Fibroblast of lung (primary cell): ENCODE measurements around the gene CHP1.

Experiments
- EZH2 ChIP-seq: IDR thresholded peaks from 2 replicates; pipeline ENCODE4 v1.5.1; 2012; ENCODE audit warnings: low read length, control low read depth, mild to moderate bottlenecking; ENCODE audit errors: missing control alignments
- TF ChIP-seq, protein P1 (sequence below), 2 donors: IDR thresholded peaks in 1 of 2; conservative IDR thresholded peaks in 1 of 2; 1 replicate in 1 of 2; 2 replicates in 1 of 2; pipeline ENCODE4 v1.5.1; 2011 to 2012; ENCODE audit warnings: low read length in 2 of 2, control low read depth in 1 of 2, inconsistent platforms in 1 of 2, low read depth in 1 of 2, mild to moderate bottlenecking in 1 of 2

DNA sequence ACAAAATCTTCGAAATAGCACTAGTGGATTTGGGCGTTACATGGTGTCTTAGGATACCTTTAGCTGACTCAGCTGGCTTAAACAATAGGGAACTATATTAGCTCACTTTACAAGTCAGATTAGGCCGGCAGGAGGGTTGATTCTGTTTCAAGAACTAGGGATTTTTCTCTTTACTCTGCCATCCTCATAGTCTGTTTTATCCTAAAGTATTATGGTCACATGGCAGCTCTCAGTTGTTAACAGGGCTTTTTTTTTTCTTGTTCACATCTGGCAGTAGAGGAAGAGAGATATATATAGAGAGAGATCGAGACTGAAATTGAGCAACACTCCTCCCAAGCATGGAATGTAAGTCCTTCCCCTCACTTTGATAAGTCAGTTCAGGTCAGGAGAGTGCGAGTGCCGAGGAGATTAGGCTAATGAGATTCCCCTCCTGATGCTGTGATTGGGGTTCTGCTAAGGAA lies 32.9 kb downstream of the CHP1 start:
- TF ChIP-seq EZH2, result no peak
- TF ChIP-seq, protein P1, sequence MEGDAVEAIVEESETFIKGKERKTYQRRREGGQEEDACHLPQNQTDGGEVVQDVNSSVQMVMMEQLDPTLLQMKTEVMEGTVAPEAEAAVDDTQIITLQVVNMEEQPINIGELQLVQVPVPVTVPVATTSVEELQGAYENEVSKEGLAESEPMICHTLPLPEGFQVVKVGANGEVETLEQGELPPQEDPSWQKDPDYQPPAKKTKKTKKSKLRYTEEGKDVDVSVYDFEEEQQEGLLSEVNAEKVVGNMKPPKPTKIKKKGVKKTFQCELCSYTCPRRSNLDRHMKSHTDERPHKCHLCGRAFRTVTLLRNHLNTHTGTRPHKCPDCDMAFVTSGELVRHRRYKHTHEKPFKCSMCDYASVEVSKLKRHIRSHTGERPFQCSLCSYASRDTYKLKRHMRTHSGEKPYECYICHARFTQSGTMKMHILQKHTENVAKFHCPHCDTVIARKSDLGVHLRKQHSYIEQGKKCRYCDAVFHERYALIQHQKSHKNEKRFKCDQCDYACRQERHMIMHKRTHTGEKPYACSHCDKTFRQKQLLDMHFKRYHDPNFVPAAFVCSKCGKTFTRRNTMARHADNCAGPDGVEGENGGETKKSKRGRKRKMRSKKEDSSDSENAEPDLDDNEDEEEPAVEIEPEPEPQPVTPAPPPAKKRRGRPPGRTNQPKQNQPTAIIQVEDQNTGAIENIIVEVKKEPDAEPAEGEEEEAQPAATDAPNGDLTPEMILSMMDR (conservative IDR thresholded peaks at IDR 0.05 in 1 of 2, IDR thresholded peaks at IDR 0.05 in 1 of 2; ENCODE audit: low read depth in 1 of 2, low read length in 2 of 2), result no peak
